ENCODE results near the gene RYR3.

RYR3 gene

DNA sequence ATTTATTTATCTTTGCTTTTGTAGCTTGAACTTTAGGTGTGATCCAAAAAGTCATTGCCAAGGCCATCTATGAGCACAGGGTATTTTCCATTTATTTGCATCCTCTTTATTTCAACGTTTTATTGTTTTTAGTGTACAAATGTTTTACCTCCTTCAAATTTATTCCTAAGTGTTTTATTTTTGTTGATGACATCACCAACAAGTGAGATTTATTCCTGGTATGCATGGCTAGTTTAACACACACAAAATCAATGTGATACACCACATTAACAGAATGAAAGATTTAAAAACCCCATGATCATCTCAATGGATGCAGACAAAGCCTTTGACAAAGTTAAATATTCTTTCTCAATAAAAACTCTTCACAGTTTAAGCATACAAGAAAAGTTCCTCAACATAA, 591.3 kb downstream of the RYR3 start:
- Histone ChIP-seq H3K27ac (ENCODE audit: low read depth, low read length) (no peak overlapping the region), H2AFZ (ENCODE audit: low read depth, low read length, severe bottlenecking) (no peak overlapping the region), H3K9ac (ENCODE audit: low read length) (no peak overlapping the region), H3F3A (ENCODE audit: insufficient read depth) (no peaks in the 10 kb centered on the region), H3K27me3 (ENCODE audit: low read length) (no peaks in the 10 kb centered on the region), H3K4me2 (ENCODE audit: low read depth, low read length, poor library complexity, severe bottlenecking) (no peak overlapping the region), H3K9me2 (replicated peaks; ENCODE audit: insufficient read depth, low read length) (no peaks in the 10 kb centered on the region), H4K20me1 (ENCODE audit: low read depth, low read length) (no peaks in the 10 kb centered on the region), H3K79me2 (ENCODE audit: insufficient read depth, low read length) (no peaks in the 10 kb centered on the region), H3K4me3 (ENCODE audit: insufficient read depth, low read length, poor library complexity, severe bottlenecking) (no peak overlapping the region), H3K36me3 (ENCODE audit: low read length) (no peaks in the 10 kb centered on the region), H3K9me3 (ENCODE audit: insufficient read depth, low read length) (no peaks in the 10 kb centered on the region)
- no peak for TF ChIP-seq EZH2phosphoT487 (conservative IDR thresholded peaks at IDR 0.05; ENCODE audit: low read length)
- TF ChIP-seq, protein P1, sequence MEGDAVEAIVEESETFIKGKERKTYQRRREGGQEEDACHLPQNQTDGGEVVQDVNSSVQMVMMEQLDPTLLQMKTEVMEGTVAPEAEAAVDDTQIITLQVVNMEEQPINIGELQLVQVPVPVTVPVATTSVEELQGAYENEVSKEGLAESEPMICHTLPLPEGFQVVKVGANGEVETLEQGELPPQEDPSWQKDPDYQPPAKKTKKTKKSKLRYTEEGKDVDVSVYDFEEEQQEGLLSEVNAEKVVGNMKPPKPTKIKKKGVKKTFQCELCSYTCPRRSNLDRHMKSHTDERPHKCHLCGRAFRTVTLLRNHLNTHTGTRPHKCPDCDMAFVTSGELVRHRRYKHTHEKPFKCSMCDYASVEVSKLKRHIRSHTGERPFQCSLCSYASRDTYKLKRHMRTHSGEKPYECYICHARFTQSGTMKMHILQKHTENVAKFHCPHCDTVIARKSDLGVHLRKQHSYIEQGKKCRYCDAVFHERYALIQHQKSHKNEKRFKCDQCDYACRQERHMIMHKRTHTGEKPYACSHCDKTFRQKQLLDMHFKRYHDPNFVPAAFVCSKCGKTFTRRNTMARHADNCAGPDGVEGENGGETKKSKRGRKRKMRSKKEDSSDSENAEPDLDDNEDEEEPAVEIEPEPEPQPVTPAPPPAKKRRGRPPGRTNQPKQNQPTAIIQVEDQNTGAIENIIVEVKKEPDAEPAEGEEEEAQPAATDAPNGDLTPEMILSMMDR (IDR thresholded peaks at IDR 0.05; ENCODE audit: insufficient read depth, low read length, poor library complexity, severe bottlenecking) = no peak

DNA sequence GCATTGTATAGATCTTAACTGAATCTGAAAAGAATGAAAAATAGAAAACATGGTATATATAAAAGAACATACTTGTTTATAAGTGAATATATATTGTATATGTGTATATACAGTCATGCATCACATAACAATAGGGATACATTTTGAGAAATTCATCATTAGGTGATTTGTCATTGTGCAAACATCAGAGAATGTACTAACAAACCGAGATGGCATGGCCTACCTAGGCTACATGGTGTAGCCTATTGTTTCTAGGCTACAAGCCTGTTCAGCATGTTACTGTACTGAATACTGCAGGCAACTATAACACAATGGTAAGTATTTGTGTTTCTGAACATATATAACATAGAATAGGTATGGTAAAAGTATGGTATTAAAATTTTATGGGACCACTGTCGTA, 592.9 kb downstream of the RYR3 start:
- H4K20me1 ChIP-seq (ENCODE audit: low read depth, low read length) = no peaks in the 10 kb centered on the region
- no peaks in the 10 kb centered on the region for H3K79me2 ChIP-seq (ENCODE audit: insufficient read depth, low read length)
- no peaks in the 10 kb centered on the region for H3K36me3 ChIP-seq (ENCODE audit: low read length)
- no peak overlapping the region for H3K27ac ChIP-seq (ENCODE audit: low read depth, low read length)
- H3K4me3 ChIP-seq (ENCODE audit: insufficient read depth, low read length, poor library complexity, severe bottlenecking) = no peak overlapping the region
- H3F3A ChIP-seq (ENCODE audit: insufficient read depth) = no peaks in the 10 kb centered on the region
- H3K4me2 ChIP-seq (ENCODE audit: low read depth, low read length, poor library complexity, severe bottlenecking) = no peak overlapping the region
- H3K27me3 ChIP-seq (ENCODE audit: low read length) = no peaks in the 10 kb centered on the region
- no peak overlapping the region for H3K9ac ChIP-seq (ENCODE audit: low read length)
- no peaks in the 10 kb centered on the region for H3K9me3 ChIP-seq (ENCODE audit: insufficient read depth, low read length)
- no peak overlapping the region for H2AFZ ChIP-seq (ENCODE audit: low read depth, low read length, severe bottlenecking)
- no peak for TF ChIP-seq EZH2phosphoT487 (conservative IDR thresholded peaks at IDR 0.05; ENCODE audit: low read length)
- TF ChIP-seq, protein P1 (IDR thresholded peaks at IDR 0.05; ENCODE audit: insufficient read depth, low read length, poor library complexity, severe bottlenecking) = no peak
- H3K9me2 ChIP-seq (replicated peaks; ENCODE audit: insufficient read depth, low read length) = no peaks in the 10 kb centered on the region

DNA sequence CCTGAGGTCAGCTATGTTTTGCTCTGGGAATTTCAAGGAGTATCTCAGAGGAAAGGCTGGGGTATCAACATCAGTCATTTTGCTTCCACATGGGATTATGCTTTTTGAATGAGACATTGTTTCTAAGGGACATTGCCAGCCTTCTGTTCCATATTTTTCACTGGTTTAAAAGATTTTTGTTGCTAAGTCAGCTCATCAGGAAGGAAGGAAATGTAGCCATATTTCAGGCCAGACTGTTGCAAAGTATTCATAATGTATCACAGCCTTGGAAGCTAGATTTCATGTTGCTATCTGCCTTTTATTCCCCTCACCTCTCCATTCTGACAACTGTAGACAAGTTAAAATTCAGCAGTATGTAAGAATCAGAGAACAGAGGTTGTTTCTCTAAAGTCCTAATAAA, 596.6 kb downstream of the RYR3 start:
- H3K9me2 ChIP-seq (replicated peaks; ENCODE audit: insufficient read depth, low read length) = no peaks in the 10 kb centered on the region
- no peak for TF ChIP-seq EZH2phosphoT487 (conservative IDR thresholded peaks at IDR 0.05; ENCODE audit: low read length)
- TF ChIP-seq, protein P1 (IDR thresholded peaks at IDR 0.05; ENCODE audit: insufficient read depth, low read length, poor library complexity, severe bottlenecking) = no peak
- no peaks in the 10 kb centered on the region for H3K79me2 ChIP-seq (ENCODE audit: insufficient read depth, low read length)
- no peak overlapping the region for H3K9ac ChIP-seq (ENCODE audit: low read length)
- no peaks in the 10 kb centered on the region for H3K36me3 ChIP-seq (ENCODE audit: low read length)
- H3K9me3 ChIP-seq (ENCODE audit: insufficient read depth, low read length) = no peaks in the 10 kb centered on the region
- no peaks in the 10 kb centered on the region for H3F3A ChIP-seq (ENCODE audit: insufficient read depth)
- H3K4me2 ChIP-seq (ENCODE audit: low read depth, low read length, poor library complexity, severe bottlenecking) = no peak overlapping the region
- no peak overlapping the region for H3K27ac ChIP-seq (ENCODE audit: low read depth, low read length)
- no peaks in the 10 kb centered on the region for H3K27me3 ChIP-seq (ENCODE audit: low read length)
- no peak overlapping the region for H3K4me3 ChIP-seq (ENCODE audit: insufficient read depth, low read length, poor library complexity, severe bottlenecking)
- H2AFZ ChIP-seq (ENCODE audit: low read depth, low read length, severe bottlenecking) = no peak overlapping the region
- peaks cover 6% of the 10 kb centered on the region for H4K20me1 ChIP-seq (ENCODE audit: low read depth, low read length)

All from SU-DHL-6 (cell line).